ENCODE data around the gene FXYD3. TPM values are rescaled to one million over a fixed set of nuclear protein-coding genes. Genes with fewer than 3 reads are reported as not detected.

Gene FXYD3
- total RNA-seq, 3 donors from 2014 or later: 1,086 to 3,973 (median 3,185) TPM

DNA sequence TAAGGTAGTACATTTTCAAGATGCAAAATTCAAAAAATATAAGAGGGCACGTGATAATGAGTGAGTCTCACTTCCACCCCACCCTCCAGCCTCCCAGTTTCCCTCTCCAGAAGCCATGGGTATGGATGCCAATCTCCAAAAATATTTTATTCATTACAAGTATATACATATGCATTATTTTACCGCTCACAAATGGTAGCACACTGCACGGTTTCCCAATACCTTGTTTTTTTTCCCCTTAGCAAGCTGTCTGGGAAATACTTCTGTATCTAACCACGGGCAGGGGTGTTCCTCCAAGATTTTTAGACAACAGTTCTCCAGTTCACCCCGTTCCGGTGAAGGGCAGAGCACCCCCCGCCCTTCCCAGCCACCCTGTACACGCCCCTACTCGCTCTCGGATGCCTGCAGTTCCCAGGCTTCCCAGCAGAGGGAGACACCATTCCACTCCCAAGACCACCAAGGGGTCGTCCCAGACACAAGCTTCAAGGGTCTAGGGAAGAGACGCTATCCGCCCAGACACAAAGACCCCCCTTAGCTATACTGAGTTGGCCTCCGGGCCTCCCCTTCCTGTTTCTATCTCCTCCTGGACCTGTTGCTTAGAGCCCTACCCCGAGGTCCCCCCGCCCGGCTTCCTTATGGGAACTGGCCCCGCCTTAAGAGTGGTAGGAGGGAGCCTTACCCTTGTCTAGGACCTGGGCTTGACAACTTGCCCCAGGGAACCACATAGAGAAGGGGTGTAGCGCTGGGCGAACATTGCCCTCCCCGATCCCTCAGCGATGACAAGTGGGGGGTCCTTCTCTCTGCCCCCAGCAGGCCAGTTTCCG is 1.1 kb upstream of the FXYD3 start:
- peak; percentile 86 to 91 (median 87) for DNase-seq
- no peaks in the 10 kb centered on the region for H3K9me3 ChIP-seq
- TF ChIP-seq, protein P1, sequence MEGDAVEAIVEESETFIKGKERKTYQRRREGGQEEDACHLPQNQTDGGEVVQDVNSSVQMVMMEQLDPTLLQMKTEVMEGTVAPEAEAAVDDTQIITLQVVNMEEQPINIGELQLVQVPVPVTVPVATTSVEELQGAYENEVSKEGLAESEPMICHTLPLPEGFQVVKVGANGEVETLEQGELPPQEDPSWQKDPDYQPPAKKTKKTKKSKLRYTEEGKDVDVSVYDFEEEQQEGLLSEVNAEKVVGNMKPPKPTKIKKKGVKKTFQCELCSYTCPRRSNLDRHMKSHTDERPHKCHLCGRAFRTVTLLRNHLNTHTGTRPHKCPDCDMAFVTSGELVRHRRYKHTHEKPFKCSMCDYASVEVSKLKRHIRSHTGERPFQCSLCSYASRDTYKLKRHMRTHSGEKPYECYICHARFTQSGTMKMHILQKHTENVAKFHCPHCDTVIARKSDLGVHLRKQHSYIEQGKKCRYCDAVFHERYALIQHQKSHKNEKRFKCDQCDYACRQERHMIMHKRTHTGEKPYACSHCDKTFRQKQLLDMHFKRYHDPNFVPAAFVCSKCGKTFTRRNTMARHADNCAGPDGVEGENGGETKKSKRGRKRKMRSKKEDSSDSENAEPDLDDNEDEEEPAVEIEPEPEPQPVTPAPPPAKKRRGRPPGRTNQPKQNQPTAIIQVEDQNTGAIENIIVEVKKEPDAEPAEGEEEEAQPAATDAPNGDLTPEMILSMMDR (IDR thresholded peaks at IDR 0.05): peak; percentile 97
- H3K4me3 ChIP-seq: peak overlapping the region; percentile 12
- ATAC-seq: peak; percentile 71
- H3K4me1 ChIP-seq (ENCODE audit: low read depth): peaks cover 10% of the 10 kb centered on the region
- no peaks in the 10 kb centered on the region for H3K36me3 ChIP-seq (ENCODE audit: low read depth)
- intact Hi-C loops (cut with DNase I, micrococcal nuclease): no loop called here

DNA sequence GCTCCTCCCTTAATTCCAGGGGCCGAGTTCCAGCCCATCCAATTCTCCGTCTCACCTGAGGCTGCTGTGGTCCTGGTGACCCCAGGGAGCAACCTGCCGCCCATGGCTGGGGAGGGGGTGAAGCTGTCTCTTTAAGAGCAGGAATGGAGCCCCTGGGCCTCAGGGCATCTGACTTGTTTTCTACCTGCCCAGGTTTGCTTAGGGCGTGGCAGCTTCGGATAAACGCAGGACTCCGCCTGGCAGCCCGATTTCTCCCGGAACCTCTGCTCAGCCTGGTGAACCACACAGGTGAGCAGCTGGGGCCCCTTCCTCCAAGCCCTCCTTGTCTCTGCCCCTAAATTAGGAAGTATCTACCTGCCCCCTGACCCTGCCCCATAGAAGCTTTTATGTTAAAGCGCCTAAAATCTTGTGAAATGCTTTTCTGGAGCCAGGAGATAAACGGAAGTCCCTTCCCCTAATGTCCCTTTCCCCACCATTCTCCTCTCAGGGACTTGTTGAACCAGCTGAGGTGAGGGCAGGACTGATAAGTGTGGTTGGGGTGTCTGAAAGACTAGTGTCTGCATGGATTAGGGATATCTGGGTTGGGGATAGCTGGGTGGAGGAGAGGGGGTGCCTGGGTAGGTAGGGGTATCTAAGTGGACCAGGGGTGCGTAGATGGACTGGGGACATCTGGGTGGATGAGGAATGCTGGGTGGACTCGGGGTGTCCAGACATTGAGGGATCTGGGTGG is 614 bp downstream of the FXYD3 start:
- ATAC-seq: peak; percentile 58
- TF ChIP-seq, protein P1 (IDR thresholded peaks at IDR 0.05): no peak
- H3K4me3 ChIP-seq: peak overlapping the region; percentile 35
- H3K36me3 ChIP-seq (ENCODE audit: low read depth): peaks cover 3% of the 10 kb centered on the region
- H3K9me3 ChIP-seq: no peaks in the 10 kb centered on the region
- peaks cover 21% of the 10 kb centered on the region for H3K4me1 ChIP-seq (ENCODE audit: low read depth)
- intact Hi-C loops (cut with DNase I, micrococcal nuclease): no loop called here
- peak; percentile 84 to 90 (median 87) for DNase-seq

DNA sequence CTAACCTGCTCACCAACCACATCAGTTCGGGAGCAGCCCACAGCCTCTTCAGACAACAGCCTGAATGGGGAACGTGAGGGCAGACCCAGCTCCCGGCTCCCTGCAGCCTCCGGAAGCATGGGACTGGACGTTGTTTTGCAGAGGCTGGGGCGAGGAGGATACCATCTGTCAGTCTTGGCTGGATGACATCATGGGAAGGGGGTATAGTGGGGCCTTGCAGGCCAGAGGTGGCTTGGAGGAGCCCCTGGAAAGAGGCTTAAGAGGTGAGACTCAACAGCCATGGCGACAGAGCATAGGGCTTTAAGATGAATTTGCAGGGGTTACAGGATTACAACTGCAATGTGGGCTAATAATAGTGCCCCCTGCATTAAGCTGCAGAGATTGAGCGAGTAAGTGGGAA is 1.5 kb downstream of the FXYD3 start:
- Histone ChIP-seq H3K36me3 (ENCODE audit: low read depth) (peaks cover 3% of the 10 kb centered on the region), H3K9me3 (no peaks in the 10 kb centered on the region), H3K4me3 (peak overlapping the region; percentile 35), H3K4me1 (ENCODE audit: low read depth) (peaks cover 30% of the 10 kb centered on the region)
- ATAC-seq: no peak
- intact Hi-C loops (cut with DNase I, micrococcal nuclease): no loop called here
- TF ChIP-seq, protein P1 (IDR thresholded peaks at IDR 0.05): no peak
- DNase-seq: peak in 1 of 3 donors; percentile 33

DNA sequence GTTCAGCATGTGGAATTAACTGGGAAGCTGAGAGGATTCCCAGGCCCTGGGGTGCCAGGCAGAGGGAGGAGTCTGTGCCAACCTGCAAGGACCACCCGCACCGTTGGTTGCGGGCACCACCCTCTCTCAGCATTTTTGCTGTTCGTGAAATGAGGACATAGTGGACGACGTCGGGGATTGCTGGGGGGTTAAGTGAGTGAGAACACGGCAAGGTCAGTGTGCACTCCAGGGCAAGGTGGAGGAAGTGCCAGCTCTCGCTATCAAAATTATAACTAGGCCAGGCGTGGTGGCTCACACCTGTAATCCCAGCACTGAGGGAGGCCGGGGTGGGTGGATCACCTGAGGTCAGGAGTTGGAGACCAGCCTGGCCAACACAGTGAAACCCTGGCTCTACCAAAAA is 2.2 kb downstream of the FXYD3 start:
- Histone ChIP-seq H3K4me3 (no peak overlapping the region), H3K4me1 (ENCODE audit: low read depth) (peaks cover 32% of the 10 kb centered on the region), H3K36me3 (ENCODE audit: low read depth) (peaks cover 3% of the 10 kb centered on the region), H3K9me3 (no peaks in the 10 kb centered on the region)
- DNase-seq: peak in 2 of 3 donors; percentile 67 to 71
- intact Hi-C loops (cut with DNase I, micrococcal nuclease): no loop called here
- peak; percentile 9 for ATAC-seq
- TF ChIP-seq, protein P1 (IDR thresholded peaks at IDR 0.05): no peak

DNA sequence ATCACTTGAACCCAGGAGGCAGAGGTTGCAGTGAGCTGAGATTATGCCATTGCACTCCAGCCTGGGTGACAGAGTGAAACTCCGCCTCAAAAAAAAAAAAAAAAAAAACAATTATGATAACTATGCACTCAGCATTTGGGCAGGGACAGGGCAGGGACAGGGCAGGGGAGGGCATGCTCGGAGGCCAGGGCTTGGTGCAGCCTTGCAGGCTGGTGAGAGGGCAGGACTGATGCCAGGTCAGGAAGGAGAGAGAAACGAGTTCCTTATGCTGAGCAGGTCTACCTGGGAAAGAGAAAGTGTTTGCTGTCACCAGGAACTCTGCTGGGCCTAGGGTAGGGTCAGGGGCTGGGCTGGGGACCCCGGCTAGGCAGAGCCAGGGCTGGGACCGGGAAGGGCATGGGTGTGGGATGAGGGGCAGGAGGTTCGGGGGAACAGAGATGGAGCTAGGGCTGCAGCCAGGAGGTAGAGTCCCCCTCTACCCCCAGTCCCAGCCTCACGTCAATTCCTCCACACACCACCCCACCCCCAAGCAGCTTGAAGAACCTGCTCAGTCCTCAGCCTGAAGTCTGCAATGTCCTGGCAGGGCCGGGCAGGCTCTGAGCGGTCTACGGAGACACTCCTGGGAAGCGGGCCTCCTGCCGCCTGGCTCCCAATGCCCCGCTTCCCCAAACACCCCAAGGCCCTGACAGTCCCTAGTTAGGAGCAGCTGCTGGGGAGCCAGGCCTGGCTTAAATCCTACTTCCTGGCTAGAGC is 2.8 kb downstream of the FXYD3 start:
- Histone ChIP-seq H3K4me1 (ENCODE audit: low read depth) (peaks cover 37% of the 10 kb centered on the region), H3K36me3 (ENCODE audit: low read depth) (peaks cover 3% of the 10 kb centered on the region), H3K9me3 (no peaks in the 10 kb centered on the region), H3K4me3 (no peak overlapping the region)
- intact Hi-C loops (cut with DNase I, micrococcal nuclease): no loop called here
- TF ChIP-seq, protein P1 (IDR thresholded peaks at IDR 0.05): no peak
- DNase-seq (peak in 2 of 3 donors; percentile 63 to 70), ATAC-seq (peak; percentile 10)

Data from mucosa of descending colon (tissue), 3 donors.